GM21528 (cell line): ENCODE results near the gene IKZF3.
"Not testable (repeated sequence)": the region's sequence is repeated elsewhere in the genome, so short reads cannot be mapped to it uniquely, and the experiment has no call there.

Source experiments
- ATAC-seq: cut with Tn5 transposase; IDR thresholded peaks from one replicate; pipeline ENCODE4 v1.9.1; 2021; ENCODE audit warnings: mild to moderate bottlenecking, moderate library complexity; ENCODE audit not compliant: unreplicated experiment, low FRiP score

IKZF3 gene

DNA sequence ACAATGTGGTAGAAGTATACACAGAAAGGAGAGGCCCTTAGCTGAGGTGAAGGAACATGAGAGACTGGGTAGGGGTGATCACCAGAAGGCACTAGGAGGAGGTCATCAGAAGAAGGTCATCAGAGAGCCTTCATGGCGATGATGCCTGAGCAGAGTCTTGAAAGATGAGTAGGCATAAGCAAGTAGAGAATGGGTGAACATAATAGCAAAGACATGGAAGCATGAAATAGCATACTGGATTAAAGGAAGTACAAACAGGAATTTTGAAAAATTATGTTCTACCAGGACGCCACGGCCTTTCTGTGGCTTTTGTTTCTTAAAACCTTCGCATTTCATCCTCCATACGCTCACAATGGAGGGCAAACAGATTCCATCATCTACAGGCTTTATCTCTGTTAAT, 2.9 kb downstream of the IKZF3 start:
- ATAC-seq, result no peak

DNA sequence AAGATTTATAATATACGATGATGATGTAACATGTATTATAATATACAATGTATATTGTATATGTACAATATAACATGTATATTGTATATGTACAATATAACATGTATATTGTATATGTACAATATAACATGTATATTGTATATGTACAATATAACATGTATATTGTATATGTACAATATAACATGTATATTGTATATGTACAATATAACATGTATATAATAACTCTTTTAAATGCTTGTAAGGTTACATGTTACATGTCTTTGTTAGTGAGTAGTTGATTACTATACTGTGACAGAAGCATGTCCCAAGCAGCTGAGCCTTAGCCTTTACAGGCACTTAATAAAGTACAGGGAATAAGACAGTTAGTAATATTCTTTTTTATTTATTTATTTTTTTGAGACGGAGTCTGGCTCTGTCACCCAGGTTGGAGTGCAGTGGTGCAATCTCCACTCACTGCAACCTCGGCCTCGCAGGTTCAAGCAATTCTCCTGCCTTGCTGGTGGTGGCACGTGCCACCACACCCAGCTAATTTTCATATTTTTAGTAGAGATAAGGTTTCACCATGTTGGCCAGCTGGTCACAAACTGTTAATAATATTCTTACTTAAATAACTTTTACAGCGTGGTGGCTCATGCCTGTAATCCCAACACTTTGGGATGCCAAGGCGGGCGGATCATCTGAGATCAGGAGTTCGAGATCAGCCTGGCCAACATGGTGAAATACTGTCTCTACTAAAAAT, 8.0 kb downstream of the IKZF3 start:
- ATAC-seq, result not testable (repeated sequence)

DNA sequence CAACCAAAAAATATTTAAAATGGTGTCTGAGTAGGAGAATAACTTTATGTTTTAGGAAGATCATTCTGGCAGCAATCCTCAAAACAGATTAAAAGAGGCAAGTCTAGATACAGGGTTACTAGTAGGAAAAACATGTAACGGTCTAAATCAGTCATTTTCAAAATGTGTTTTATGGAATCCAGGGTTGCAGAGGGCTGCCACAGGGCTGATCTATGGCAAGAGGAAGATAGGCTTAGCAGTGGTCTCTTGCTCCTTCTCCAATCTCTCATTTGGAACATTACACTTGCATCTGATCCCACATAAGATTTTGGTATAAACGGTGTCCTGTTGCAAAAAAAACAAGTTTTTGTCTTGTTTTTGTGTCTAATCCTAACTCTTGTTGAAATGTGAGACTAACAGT, 9.2 kb downstream of the IKZF3 start:
- no peak for ATAC-seq

DNA sequence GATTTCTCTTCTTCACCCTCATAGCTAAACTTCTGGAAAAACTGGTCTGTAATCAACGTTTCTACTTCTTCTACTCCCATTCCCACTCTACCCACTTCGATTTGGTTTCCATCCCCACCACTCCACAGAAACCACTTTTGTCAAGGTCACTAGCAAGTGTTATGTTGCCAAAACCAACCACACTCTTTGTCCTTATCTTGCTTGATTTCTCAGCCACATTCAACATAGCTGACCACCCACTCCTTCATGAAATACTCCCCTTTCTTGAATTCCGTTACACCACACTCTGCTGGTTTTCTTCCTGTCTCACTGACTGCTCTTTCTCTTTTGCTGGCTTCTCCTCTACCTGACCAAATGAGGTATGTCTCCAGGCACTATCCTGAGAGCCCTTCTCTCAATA, 11.9 kb downstream of the IKZF3 start:
- ATAC-seq, result no peak

DNA sequence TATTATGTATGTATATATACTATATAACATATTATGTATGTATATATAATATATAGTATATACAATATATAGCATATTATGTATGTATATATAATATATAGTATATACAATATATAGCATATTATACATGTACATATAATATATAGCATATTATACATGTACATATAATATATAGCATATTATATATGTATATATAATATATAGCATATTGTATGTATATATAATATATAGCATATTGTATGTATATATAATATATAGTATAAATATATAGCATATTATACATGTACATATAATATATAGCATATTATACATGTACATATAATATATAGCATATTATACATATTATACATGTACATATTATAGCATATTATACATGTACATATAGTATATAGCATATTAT, 13.9 kb downstream of the IKZF3 start:
- not testable (repeated sequence) for ATAC-seq

DNA sequence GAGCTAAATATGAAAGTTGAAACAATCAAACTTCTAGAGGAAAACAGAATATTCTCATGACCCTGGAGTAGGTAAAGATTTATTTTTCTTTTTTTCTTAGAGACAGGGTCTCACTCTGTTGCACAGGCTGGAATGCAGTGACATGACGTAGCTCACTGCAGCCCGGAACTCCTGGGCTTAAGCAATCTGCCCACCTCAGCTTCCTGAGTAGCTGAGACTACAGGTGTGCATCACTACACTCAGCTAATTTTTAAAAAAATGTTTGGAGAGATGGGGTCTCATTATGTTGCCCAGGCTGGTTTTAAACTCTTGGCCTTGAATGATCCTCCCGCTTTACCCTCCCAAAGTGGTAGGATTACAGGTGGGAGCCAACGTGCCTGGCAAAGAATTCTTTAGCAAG, 15.5 kb downstream of the IKZF3 start:
- ATAC-seq, result no peak

DNA sequence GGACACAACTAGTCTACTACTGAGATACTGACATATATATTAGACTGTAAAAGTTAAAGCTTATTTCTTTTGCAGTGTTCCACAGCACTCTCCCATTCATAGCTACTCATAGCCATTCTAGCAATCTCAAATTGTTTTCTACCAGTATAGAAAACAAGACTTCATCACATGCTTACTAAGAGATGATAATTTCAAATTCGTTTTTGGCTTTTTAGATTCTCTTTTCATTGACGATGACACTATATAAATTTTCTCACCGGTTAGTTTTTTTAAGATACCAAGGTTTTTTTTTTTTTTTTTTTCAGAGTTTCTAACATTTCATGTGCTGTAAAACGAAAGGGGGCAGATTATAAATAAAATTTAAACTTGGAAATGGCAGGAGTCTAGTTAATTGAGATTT, 17.9 kb downstream of the IKZF3 start:
- ATAC-seq, result no peak

DNA sequence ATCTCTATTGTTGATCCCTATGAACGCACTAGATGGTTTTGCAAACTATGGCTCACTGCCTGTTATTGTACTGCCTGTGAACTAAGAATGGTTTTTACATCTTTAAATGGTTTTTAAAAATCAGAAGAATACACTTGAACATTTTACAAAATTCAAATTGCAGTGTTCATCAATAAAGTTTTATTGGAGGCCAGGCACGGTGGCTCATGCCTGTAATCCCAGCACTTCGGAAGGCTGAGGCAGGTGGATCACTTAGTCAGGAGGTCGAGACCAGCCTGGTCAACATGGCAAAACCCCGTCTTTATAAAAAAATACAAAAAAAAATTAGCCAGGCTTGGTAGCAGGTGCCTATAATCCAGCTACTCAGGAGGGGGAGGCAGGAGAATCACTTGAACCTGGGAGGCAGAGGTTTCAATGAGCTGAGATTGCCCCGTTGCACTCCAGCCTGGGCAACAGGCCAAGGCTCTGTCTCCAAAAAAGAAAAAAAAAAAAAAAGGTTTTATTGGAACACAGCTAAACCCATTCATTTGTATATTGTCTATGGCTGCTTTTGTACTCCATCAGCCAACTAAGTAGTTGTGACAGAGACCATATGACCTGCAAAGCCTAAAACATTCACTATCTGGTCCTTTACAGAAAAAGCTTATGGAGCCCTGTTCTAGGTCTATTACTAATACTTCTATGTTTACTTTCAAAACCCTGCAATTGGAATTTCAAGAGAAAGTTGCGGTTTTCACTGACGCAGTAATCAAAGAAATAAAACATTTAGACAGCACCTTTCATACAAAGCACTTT, 18.9 kb downstream of the IKZF3 start:
- ATAC-seq, result no peak

DNA sequence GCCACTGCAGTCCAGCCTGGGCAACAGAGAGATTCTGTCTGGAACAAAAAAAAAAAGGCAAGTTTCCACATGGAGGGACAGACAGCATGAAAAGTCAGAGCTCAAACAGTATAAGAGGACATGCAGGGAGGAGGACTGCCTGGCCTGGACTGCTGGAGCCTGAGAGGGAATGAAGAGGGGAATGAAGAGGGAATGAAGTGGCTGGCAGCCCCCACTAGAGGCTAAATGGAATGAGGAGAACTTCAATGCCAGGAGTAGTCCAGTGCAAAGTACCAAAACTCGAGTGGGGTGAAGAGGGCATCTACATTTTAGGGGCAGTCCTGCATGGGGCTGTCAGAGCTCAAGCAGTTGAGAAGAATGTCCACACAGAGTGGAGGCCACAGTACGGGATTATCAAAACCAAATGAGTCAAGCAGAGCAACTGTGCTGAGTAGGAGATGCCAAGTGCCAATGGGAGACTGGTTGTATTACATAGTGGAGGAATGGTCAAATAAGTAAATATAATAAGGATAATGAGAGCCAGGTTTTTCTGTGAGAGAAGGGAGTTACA, 22.9 kb downstream of the IKZF3 start:
- ATAC-seq, result no peak

DNA sequence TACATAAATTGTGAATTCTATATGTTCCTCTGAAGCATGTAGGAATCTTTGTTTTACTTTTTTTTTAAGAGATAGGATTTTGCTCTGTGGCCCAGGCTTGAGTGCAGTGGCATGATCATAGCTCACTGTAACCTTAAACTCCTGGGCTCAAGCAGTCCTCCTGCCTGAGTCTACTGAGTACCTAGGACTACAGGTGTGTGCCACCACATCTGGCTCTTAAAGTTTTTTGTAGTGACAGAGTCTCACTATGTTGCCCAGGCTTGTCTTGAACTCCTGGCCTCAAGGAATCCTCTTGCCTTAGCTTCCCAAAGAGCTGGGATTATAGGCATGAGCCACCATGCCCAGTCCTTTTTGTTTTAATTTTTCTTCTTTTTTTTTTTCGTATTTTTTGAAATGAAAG, 25.3 kb downstream of the IKZF3 start:
- ATAC-seq, result no peak

DNA sequence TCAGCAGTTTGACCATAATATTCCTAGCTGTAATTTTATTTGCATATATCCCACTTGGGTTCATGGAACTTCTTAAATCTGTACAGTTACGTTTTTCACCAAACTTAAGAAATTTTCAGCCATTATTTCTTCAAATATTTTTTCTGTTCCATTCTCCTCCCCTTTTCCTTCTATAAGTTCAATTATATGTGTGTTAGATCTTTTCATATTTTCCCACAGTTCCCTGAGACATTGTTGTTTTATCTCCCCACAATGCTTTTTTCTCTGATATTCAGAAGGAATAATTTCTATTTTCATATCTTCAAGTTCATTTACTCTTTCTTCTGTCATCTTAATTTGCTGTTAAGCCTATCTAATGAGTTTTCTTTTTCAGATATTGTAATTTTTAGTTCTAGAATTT, 26.1 kb downstream of the IKZF3 start:
- ATAC-seq, result no peak

DNA sequence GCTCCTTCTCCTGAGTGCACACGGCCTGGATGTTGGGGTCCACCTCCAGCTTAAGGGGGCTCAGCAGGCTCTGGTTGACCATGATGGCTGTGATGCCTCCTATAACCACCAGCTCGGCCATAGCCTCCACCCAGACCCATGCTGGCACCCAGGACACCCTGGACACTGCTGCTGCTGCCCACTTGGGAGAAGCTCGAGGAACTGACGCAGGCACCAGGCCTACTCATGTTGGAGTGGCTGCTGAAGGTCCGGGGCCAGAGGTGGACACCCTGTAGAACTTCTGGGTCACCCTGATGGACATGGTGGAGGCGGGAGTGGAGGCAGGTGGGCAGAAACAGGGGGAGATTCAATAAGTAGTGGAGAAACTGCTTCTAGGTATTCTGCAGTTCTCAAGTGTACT, 28.0 kb downstream of the IKZF3 start:
- no peak for ATAC-seq

DNA sequence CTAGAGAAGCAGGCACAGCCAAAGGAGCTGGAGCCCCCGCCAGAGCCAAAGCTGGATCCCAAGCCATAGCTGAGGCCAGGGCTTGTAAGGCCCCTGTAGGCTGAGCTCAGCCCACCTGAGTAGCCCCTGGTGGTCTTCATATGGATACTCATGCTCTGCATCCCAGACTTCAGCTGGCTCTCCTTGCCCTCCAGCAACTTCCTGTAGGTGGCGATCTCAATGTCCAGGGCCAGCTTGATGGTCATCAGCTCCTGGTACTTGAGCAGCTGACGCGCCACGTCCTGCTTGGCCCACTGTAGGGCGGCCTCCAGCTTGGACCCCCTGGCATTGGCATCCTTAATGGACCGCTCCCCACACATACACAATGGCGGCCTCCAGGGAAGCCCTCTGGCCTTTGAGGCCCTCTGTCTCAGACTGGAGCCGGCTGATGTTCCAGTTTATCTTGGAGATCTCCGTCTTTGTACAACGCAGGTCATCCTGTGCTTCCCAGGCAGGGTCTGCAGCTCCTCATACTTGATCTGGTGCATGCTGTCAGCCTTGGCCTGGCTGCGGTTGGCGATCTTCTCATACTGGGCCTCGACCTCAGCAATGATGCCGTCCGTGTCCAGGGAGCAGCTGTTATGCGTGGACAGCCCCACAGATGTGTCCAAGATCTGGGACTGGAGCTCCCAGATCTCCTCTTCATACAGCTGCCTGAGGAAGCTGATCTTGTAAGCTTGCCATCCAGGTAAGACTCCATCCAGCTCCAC, 28.9 kb downstream of the IKZF3 start:
- ATAC-seq, result no peak

DNA sequence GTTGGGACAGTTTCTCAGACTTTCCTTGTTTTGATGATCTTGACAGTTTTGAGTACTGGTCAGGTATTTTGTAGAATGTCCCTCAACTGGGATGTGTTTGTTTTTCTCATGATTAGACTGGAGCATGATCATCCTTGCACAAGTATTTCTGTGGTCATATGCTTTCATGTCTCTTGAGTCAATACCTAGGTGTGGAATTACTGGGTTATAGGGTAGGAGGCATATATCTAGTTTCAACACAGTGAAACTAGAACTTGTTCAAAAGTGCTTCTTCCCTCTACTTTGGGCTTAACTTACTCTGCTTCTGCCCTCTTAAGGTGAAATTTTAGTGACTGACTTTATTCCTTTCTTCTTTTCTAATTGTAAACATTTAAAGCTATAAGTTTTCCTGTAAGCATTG, 30.1 kb downstream of the IKZF3 start:
- ATAC-seq, result no peak

DNA sequence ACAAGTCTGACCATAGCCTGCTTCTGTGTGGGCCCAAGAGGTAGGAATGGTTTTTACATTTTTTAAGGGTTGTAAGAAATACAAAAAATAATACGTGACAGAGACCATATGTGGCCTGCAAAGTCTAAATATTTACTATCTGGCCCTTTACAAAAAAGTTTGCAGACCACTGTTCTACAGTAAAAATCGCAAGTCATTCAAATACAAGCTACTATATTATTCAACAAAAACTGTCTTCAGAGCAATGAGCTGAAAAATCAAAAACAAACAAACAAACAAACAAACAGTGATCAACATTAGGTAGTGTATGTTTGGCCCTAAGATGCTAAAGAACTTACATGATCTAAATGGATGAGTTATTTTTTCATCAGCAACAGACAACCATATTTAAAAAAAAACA, 32.5 kb downstream of the IKZF3 start:
- no peak for ATAC-seq

DNA sequence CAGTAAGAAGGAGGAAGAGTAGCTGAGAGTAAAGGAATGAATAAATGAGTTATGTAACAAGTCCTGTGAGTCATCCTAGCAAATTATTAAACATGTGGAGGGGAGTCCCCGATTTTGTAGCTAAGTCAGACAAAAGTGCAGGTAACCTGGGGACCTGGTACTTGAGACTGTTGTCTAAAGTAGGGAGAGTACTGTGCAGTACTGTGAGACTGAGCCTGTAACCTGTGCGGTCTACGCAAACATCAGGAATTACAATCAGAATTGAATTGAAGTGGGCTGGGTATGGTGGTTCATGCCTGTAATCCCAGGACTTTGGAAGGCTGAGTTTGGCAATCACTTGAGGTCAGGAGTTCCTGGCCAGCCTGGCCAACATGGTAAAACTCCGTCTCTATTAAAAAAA, 35.7 kb downstream of the IKZF3 start:
- ATAC-seq, result no peak

DNA sequence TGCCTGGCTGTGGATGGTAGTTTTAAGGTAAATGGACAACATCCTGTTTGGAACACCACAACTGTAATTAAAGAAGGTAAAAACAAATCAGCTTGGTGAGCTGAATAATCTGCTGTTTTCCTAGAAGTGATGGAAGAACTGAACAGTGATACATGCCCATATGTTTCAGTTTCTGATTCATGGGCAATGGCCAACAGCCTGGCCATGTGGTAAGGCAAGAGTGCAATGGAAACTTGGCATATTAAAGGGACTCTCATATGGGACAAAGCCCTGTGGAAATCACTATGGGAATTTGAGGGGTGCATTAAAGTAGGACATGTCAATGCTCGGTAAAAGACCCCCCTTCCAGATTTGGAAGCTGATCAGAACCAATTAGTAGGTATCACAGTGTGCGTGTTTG, 37.8 kb downstream of the IKZF3 start:
- ATAC-seq, result no peak

DNA sequence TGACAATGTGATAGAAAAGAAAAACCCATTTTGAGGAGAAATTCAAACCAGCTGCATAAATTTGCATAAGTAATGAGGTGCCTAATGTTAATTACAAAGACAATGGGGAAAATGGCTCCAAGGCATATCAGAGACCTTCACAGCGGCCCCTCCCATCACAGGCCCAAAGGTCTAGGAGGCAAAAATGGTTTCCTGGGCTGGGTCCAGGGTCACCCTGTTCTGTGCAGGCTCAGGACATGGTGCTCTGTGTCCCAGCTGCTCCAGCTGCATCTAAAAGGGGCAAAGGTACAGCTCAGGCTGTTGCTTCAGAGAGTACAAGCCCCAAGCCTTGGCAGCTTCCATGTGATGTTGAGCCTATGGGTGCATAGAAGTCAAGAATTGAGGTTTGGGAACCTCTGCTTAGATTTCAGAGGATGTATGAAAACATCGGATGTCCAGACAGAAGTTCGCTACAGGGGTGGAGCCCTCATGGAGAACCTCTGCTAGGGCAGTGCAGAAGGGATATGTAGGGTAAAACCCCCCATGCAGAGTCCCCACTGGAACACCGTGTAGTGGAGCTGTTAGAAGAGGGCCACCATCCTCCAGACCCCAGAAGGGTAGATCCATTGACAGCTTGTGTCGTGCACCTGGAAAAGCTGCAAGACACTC, 40.6 kb downstream of the IKZF3 start:
- no peak for ATAC-seq

DNA sequence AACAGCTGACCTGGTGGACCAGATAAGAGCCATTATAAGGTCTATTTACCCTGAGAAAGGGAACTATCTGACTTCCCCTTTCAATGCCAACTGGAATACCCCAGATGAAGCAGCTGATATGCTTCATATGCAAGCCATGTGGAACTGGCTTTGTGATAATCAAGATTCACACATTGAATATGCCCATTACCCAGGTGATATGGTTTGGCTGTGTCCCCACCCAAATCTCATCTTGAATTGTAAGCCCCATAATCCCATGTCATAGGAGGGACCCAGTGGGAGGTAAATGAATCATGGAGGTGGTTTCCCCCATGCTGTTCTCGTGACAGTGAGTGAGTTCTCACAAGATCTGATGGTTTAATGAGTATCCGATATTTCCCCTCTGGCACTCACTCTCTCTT, 42.1 kb downstream of the IKZF3 start:
- no peak for ATAC-seq

DNA sequence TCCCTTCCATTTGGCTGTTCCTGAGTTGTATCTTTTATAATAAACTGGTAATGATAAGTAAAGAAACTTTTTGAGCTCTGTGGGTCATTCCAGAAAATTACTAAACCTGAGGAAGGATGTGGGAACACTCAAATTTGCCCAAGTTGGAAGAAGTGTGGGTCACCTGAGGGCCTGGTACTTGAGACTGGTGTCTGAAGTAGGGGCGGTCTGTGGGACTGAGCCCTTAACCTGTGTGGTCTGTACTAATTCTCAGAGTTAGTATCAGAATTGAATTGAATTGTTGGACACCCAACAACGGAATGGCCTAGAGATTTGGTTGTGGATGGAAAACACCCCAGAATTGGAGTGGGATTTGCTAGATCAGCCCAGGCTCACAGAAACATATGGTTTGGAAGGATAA, 43.1 kb downstream of the IKZF3 start:
- ATAC-seq, result no peak

DNA sequence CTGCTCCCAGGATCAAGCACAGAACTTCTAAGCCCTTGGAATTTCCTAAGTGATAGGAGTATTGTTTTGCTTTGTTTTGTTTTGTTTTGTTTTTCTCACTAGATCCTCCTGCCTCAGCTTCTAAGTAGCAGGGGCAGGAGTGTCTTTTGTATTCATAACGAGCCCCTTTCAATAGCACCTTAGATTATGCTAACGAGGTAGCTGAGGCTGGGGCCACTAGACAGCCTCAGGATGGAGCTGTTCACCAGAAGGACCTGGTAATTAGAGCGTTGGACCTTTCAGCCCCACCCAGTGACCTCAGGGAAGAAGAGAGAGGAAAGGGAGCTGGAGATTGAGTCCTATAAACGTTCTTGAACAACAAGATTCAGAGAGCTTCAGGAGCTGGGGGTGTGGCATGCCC, 43.6 kb downstream of the IKZF3 start:
- ATAC-seq, result no peak
